ENCODE measurements around the gene SAMD4B.
A peak's percentile ranks its signal among the peaks of the same experiment; 100 is the strongest.

GRCh38 chr19:39402346-39403300, 60.4 kb downstream of the SAMD4B start:
- TF ChIP-seq POLR2A (IDR thresholded peaks at IDR 0.05) = peak in 1 of 2 donors; percentile 43
- peak; percentile 57 to 91 (median 84) for TF ChIP-seq POLR2AphosphoS5 (IDR thresholded peaks at IDR 0.05)
